GM18873 (cell line): ENCODE results near the gene SLCO2A1.

Experiments used
- ATAC-seq: cut with Tn5 transposase; IDR thresholded peaks from one replicate; pipeline ENCODE4 v1.9.1; 2021; ENCODE audit warnings: mild to moderate bottlenecking, moderate library complexity, moderate number of reproducible peaks; ENCODE audit not compliant: unreplicated experiment, low FRiP score

Gene SLCO2A1

DNA sequence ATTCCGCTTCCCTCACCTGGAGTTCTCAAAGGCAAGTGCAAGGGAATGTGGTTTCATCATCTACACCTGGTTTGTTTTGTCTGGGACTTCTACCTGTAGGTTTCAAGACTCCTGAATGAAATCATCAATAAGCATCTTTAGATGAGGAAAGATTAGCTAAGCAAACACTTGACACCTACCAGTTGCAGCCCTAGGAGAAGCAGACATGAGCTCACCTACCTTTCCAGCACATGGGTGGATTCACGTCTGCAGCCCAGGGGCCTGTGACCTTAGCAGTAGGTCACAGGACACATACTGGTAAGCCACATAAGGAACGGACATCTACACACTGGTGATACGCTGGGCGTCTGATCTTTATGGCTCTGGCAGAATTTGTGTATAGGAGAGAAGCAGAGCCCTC is 26.7 kb downstream of the SLCO2A1 start:
- no peak for ATAC-seq

DNA sequence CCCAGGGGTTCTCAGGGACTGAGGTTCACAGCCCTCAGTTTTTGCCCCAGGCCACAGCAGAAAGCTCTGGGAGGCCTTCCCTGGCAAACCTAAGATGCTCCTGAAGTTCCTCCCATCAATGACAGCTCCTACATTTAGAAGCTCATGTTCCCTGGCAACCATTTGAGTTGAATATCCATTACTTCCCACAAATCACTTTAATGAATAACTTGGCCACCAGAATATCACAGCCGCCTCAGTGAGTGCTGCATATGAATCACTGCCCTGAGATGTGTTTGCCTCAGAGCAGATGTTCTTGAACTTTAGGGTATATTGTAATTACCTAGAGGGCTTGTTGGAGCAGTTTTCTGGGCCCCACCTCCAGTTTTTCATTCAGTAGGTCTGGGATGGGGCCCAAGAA is 27.4 kb downstream of the SLCO2A1 start:
- no peak for ATAC-seq

DNA sequence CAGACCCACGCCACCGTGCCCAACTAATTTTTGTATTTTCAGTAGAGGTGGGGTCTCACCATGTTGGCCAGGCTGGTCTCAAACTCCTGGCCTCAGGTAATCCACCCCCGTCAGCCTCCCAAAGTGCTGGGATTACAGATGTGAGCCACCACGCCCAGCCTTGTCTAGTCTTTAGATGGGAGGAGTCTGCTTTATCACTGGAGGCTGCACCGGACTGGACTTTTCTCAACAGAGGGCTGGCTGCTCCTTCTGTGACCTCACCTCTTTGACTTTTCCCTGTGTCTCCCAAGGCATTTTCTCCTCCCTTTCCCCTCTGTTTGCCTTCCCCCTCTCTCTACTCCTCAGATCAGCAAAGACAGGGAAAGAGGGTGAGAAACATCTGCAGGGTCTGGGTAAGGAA is 28.5 kb downstream of the SLCO2A1 start:
- no peak for ATAC-seq

DNA sequence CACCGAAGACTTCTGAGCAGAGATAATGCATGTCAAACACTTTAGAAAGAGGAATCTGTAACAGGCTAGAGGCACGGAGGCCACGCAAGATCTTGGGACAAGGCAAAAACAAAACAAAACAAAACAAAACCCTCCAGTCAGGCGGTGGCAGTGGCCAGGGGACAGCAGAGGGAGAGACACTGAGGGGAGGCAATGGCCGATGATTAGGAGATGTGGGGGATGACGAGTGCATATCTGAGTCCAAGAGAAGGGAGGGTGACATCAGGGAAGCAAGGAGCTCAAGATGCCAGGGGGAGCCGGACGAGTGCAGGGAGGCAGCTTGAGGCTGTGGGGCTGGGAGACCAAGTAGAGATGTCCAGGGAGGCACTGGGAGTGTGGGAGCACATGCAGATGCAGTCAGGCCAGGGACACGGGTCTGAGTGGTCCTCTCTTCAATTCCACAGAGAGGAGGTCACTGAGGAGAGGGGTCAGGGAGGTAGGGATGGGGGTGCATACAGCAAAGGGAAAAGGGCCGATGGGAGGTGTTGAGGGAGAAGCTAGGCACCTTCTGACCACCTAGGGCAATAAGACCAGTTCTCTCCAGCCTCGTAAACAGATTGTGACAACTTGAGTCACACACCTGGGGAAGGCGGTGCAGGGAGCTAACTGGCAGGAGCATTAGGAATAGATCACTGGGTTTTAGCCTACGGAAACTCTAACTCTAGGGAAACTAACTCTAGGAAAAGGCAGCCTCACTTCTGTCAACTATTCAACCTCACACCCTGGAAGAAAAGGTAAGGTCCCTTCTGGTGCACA is 29.6 kb downstream of the SLCO2A1 start:
- ATAC-seq = no peak

DNA sequence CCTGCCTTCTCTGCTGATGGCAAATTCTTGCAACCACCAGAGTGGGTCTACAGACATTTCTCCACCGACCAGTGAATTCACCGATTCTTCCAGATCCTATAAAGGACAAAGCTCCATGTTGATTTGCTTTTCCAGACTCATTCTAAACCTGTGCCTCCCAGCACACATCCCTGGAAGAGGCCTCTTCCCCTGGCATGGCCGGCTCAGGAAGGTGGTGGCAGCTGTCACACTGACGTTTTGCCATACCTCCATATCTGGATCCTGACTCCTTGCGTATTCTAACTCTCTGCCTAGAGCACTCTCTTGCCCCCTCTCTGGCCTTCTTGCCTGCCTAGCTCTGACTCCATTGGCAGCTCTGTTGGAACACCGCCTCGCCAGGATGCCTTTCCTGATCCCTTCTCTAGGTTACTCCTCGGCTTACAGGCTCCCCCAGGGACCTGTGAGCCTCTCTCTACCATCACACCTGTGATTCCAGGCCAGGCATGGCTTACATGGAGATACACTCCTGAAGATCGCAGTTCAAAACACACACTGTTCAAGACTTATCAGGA is 31.0 kb downstream of the SLCO2A1 start:
- ATAC-seq = no peak

DNA sequence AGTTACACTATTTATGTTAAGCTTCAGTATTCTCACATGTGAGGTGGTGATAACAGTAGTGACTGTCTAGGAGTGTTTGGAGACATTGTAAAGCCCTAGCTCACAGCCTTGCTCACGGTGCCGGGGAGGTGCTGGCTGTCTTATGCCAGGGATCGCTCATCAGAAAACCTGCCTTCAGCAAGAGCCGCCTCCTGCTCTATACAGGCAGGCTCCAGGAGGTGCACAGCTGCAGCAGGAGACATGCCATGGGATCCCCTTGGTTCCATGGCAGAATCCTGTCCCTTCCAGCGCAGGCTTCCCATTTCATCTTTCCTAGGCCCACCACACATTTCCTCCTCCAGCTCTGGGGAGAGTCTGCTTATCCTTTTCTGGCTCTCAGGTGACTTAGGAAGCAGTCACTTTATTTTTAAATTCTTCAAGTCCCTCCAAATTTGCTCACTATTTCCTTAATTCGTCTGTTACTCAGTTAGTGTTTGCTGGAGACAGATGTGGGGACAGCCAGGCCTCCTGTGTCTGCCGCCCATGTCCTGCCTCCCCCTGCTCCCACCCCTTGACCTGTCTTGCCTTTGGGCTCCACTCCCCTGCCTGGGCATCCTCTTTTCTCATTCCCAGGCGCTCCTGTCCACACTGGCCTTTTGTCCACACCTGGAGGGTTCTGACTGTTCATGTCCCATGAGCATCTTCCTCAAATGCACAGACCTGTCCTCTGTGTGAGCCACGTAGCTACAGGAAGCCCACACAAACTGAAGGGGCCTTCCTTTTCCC is 31.7 kb downstream of the SLCO2A1 start:
- ATAC-seq = no peak

DNA sequence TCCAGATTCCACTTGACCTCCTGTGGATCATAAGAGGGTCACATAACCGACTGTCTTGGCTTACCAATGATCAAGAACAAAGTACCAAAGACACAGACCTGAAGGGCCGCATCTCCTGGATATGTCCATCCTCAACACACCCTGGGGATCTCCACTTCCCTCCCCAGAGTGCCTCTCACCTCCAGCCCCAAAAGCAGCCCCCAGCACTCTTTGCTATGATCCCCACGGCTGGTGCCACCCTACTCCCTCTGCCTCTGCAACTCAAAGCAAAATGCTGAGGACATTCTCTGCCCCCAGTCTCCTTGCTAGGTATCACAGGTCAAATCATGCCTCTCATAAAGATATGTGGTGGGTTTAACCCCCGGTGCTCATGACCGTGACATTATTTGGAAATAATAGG is 32.7 kb downstream of the SLCO2A1 start:
- ATAC-seq = no peak

DNA sequence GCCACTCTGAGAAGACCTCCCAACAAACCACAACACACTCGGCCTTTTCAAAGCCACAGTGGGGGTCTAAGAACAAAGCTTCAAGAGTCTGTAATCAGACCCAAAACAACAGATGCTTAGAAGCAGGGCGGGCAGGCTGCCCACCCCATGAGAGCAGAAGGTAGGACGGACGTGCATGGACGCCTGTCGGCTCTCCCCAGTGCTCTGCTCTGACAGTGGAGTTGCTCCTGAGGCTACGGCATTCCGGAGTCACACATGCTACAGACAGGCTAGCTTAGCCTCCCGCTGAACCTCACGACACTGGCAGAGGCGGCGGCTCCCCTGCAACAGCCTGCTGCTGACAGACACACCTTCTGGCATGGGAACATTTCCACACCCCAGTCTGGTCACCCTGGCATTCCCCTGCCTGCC is 33.5 kb downstream of the SLCO2A1 start:
- ATAC-seq = no peak

DNA sequence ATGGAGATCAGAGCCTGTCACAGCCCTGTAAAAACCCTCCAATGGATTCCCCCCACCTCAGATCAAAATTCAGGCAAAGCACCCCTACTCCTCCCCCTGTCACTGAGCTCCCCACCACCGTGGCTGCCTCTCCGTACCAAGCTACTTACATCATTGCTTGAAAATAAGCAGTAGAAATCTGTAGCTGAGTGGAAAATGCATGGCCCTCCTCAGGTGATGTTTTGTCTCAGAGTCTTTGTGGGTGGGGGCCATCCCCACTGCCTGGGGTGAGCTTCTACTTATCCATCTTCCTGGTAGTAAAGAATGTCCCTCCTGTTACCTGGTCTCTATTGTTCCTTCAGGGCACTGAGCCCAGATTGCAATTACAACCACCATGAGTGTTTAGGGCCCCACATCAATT is 34.5 kb downstream of the SLCO2A1 start:
- ATAC-seq = no peak

DNA sequence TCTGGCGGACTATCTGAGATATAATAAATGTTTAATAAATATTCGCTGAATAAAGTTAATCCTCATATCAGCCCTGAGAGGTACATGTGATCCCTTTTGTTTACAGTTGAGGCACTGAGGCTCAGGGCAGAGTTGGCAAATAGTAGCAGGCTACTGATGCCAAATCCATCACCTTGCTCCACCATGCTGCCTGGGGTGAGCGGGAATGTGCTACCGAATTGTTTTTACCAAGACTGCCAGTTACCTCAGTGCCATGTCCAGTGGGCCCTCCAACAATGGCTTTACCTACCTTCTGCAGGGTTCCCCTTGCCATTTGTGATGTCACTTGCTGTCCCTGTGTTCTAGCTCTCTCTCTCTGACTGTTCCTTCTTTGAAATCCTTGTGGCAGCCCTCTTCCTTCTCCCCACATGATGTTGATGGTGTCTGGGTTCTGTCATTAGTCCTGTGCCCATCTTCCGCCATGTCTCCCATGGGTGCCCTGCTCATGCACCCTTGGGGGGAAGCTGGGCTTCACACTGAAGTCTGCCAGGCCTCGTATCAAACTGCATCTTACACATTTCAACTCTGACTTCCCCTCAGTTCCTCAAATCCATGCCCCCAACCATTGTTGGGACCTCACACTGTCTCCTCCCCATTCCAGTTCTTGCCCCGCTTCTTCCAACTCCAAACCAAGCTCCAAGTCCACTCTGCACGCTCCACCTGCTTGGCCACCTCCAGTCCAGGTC is 35.4 kb downstream of the SLCO2A1 start:
- no peak for ATAC-seq

DNA sequence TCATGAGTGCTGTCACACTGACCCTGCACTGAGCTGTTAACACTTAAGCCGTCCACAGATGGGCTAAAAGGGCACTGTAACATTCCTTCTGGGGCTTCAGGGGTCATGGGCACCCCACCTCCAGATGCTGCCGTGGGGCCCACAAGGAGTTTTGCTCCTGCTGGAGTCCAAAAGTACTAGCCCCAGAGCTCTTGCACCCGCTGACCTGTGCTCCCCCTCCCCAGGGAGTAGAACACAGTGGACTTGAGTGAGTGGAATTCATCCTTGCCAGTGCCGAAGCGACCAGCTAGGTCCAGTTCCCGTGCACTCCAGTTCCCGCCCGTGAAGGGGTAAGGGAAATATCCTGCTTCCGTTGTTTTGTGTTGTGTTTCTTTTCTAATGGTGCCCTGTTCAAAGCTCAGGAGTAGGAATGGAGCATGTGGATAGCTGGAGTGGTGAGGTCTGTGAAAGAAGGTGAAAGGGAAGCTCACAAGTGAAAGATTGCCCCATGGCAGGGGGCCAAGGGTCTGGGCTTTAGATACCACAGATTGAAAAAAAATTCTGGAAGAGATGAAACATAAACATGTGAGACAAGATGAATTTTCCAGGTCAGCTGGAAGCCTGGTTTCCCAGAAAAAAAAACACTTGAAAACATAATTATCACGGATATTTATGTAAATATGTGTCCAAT is 36.6 kb downstream of the SLCO2A1 start:
- ATAC-seq = no peak

DNA sequence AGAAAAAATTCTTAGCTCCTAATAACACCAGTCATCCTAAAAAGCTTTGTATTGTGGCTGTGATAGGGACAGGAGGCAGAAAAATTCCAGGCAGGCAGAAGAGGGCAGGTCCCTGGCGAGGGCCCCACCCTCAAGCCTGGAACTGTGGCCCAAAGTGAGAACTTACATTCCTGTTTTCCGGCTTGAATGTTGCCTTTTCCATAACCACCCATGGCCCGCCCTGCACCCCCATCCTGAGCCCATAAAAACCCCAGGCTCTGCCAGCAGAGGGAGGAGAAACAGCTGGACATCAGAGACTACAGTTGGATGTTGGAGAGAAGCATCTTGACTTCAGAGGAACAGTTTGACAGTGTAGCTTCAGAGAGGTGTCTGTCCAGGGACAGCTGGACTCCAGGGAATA is 37.3 kb downstream of the SLCO2A1 start:
- no peak for ATAC-seq

DNA sequence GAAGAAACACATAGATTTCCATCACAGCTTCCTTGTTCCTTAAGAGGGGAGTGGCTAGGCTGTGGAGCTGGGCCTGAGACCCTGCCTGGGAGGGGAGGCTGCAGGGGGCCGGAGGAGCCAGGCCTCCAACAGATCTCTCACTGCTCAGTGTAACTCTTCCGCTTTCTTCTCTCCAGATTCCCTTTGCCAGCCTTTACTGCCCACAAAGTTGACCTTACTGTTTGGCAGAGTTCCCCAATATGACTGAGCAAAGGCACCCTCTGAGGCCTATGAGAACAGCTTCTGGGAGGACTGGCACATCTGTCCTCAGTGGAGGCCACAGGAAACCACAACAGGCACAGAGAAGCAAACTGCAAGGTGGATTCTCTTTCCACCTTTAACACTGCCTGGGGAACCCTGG is 38.1 kb downstream of the SLCO2A1 start:
- ATAC-seq = no peak

DNA sequence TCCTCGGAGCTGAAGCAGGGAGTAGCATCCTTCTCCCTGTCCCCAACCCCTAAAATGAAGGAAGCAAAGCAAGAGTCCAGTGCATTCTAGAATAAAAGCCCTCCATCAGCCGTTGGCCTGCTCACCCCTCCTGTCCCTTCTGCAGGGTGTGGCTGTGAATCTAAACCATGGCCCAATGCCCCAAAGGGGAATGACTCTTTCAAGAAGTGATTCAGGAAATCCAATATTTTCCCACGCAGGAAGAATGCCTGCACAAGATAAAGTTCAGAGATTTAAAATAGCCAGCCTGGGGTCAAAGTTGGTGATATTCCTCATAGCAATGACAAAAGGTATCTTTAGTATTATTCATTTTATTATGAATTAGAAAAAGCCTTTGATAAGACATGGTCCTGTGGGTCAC is 38.5 kb downstream of the SLCO2A1 start:
- no peak for ATAC-seq

DNA sequence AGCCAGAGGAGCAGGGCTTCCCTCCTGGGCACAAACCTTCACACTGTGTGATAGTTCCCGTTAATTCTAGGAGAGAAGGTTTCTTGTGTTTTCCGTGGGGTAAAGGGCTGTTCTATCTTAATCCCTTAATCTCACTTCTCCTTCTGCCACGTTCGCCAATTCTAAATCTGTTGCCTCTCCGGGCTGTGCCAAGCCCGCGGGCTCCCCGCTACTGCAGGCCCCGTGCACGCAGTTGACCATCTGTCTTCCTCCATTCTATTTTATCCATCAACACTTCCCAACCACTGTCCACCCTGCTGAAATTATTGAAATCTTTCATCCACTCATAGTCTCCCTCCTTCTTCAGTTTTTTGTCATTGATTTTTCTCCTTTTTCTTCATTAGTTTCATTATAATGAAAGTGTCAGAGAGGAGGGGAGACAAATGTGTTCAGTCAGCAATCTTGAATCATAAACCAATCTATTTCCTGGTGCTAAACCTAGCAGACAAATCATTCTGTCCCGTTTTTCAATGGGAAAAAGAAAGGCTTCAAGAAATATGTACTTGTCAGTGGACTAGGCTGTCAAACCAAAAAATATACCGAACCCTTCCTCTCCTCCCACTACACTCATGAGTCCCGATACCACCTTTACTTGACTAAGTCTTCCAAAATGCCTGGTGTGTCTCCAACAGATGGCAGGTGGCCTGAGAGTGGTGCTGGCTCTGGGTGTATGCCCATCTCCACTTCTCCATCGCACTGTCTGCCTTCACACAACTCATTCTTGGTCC is 39.6 kb downstream of the SLCO2A1 start:
- no peak for ATAC-seq

DNA sequence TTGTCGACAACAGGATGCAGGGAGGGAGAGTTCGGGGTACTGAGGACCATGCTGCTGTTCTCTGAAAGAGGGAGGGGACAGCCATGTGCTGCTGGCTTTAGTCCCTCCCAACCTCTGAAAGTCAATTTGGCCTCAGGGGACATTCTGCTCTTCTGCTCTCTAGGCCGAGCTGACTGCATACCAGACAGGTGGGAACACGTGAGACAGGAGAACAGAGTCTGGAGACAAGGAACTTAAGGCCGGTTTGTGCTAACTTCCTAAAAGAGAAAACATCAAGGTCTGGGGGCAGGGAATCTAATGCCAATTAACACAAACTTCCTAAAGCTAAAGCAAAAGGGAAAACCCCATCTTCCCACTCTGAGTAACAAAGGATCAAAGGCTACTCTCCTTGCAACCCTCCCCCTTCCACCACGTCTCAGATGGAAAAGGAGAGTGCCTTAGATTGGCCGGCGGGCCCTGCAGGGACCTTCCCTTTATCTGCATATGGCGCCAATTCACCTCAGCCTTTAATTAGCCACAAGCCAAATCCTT is 41.0 kb downstream of the SLCO2A1 start:
- ATAC-seq = no peak

DNA sequence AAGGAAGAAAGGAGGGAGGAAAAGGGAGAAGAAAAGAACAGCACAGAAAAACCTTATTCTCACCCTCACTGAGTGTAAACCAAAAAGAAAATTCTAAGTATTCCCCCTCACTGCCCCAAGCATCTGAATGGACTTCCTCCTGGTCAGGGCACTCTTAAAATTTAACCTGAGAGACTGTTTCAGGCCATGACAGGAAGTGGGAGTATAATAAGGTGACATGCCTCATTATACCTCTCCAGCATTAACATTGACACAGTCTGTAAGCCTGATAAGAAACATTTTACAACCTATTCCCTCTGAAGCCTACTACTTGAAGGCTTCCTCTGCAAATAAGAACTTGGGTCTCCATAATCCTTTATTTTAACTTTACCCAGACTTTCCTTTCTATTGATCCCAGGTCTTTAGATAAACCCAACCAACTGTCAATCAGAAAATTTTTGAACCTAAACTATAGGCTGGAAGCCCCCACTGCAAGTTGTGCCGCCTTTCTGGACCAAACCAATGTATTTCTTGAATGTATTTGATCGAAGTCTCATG is 41.7 kb downstream of the SLCO2A1 start:
- no peak for ATAC-seq

DNA sequence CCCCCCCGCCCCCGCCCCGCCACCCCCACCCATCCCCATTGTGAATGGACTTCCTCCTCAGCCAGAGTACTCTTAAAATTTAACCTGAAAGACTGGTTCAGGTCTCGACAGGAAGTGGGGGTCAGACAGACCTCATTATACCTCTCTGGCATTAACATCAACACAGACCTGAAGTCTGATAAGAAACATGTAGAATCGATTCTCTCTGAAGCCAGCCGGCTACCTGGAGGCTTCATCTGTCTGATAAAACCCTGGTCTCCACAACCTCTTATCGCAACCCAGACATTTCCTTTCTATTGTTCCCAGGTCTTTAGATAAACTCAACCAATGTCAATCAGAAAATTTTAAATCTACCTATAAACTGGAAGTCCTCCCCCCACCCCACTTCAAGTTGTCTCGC is 42.6 kb downstream of the SLCO2A1 start:
- ATAC-seq = no peak

DNA sequence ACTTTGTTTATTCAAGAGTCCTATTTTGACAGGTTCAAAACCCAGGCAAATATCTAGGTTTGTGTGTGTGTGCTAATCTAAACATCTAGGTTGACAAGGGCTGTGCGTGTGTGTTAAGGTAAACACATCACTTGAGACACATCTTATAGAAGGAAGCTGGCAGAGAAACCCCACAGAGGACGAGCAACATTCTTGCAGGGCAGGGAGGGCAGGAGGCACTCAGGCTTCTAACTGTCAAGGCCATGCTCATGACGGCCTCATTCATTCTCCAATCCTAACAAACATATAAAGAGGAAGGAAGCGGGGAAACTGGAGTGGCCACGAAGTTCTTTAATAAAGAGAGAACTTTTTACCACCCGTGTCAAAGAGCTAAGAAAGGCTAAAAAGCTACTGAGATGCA is 43.4 kb downstream of the SLCO2A1 start:
- ATAC-seq = no peak
